Measurements from ENCODE around the gene TMOD2. TPM values are rescaled to one million over a fixed set of nuclear protein-coding genes. Genes with fewer than 3 reads are reported as not detected.
A peak's percentile ranks its signal among the peaks of the same experiment; 100 is the strongest.

TMOD2 gene
- total and polyA plus RNA-seq, 7 experiments from 2014 or later: 1.4 to 17.1 (median 10.7) TPM

GRCh38 chr15:51809457-51809856 is 58.1 kb downstream of the TMOD2 start:
- Mint-ChIP-seq H3K9me3 (peaks cover 0 to 3% (median 0%) of the 10 kb centered on the region in 11 donors), H3K4me3 (no peak overlapping the region), H3K36me3 (peaks cover 4 to 57% (median 25%) of the 10 kb centered on the region in 5 donors), H3K4me1 (peaks cover 0 to 2% (median 0%) of the 10 kb centered on the region in 7 donors), H3K27me3 (no peaks in the 10 kb centered on the region), H3K27ac (no peak overlapping the region)
- Histone ChIP-seq H3K9me3 (ENCODE audit: control insufficient read depth in 2 of 3, low read length in 3 of 3) (no peaks in the 10 kb centered on the region), H3K36me3 (ENCODE audit: control insufficient read depth in 2 of 3, insufficient read depth in 3 of 3, low read length in 3 of 3) (peaks cover 0 to 28% (median 0%) of the 10 kb centered on the region in 3 experiments), H3K27ac (ENCODE audit: low read depth, low read length) (no peak overlapping the region), H3K27me3 (ENCODE audit: control insufficient read depth in 2 of 2, insufficient read depth in 2 of 2, low read length in 2 of 2) (no peaks in the 10 kb centered on the region), H3K4me3 (ENCODE audit: low read length) (no peak overlapping the region), H3K4me1 (ENCODE audit: control insufficient read depth in 2 of 2, insufficient read depth in 2 of 2, low read length in 2 of 2) (no peaks in the 10 kb centered on the region)
- ATAC-seq: no peak
- DNase-seq: no peak
- ChIA-PET POLR2A (no interaction called here), CTCF (no interaction called here)
- intact Hi-C loops (cut with micrococcal nuclease): no loop called here

- Histone ChIP-seq H3K9me3 (ENCODE audit: control insufficient read depth in 2 of 3, low read length in 3 of 3) (no peaks in the 10 kb centered on the region), H3K4me1 (ENCODE audit: control insufficient read depth in 2 of 2, insufficient read depth in 2 of 2, low read length in 2 of 2) (no peaks in the 10 kb centered on the region), H3K27ac (ENCODE audit: low read depth, low read length) (no peak overlapping the region), H3K4me3 (ENCODE audit: low read length) (no peak overlapping the region), H3K36me3 (ENCODE audit: control insufficient read depth in 2 of 3, insufficient read depth in 3 of 3, low read length in 3 of 3) (peaks cover 0 to 11% (median 0%) of the 10 kb centered on the region in 3 experiments), H3K27me3 (ENCODE audit: control insufficient read depth in 2 of 2, insufficient read depth in 2 of 2, low read length in 2 of 2) (no peaks in the 10 kb centered on the region)
- DNase-seq (no peak), ATAC-seq (no peak)
- ChIA-PET POLR2A (no interaction called here), CTCF (no interaction called here)
- no peak overlapping the region for H3K27ac Mint-ChIP-seq
- H3K9me3 Mint-ChIP-seq: peaks cover 0 to 3% (median 0%) of the 10 kb centered on the region in 11 donors
- H3K4me1 Mint-ChIP-seq: peaks cover 0 to 2% (median 0%) of the 10 kb centered on the region in 7 donors
- H3K36me3 Mint-ChIP-seq: peaks cover 4 to 49% (median 17%) of the 10 kb centered on the region in 5 donors
- no peak overlapping the region for H3K4me3 Mint-ChIP-seq
- intact Hi-C loops (cut with micrococcal nuclease): no loop called here
- H3K27me3 Mint-ChIP-seq: no peaks in the 10 kb centered on the region
Measured at GRCh38 chr15:51812598-51812997, 61.2 kb downstream of the TMOD2 start.

DNA sequence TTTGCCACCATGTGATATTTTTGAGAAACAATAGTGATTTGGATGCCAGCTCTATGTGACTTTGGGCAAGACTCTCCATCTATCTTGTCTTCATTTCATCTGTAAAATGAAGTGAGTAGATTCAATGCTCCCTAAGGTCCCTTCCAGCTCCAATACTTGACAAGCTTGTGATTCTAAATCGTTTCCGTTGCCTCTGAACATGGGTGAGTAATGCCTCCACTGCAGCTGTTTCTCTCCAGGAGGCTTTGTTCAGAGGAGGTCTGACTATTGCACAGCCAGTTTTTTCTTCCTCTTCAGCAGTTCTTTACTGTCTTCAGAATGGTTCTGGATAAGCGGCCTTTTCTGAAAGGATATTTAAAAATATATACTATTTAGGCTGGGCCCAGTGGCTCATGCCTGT is 63.2 kb downstream of the TMOD2 start:
- peaks cover 0 to 2% (median 0%) of the 10 kb centered on the region in 7 donors for H3K4me1 Mint-ChIP-seq
- Histone ChIP-seq H3K4me1 (ENCODE audit: control insufficient read depth in 2 of 2, insufficient read depth in 2 of 2, low read length in 2 of 2) (no peaks in the 10 kb centered on the region), H3K4me3 (ENCODE audit: low read length) (no peak overlapping the region), H3K9me3 (ENCODE audit: control insufficient read depth in 2 of 3, low read length in 3 of 3) (no peaks in the 10 kb centered on the region), H3K36me3 (ENCODE audit: control insufficient read depth in 2 of 3, insufficient read depth in 3 of 3, low read length in 3 of 3) (peaks cover 0 to 10% (median 0%) of the 10 kb centered on the region in 3 experiments), H3K27ac (ENCODE audit: low read depth, low read length) (no peak overlapping the region), H3K27me3 (ENCODE audit: control insufficient read depth in 2 of 2, insufficient read depth in 2 of 2, low read length in 2 of 2) (no peaks in the 10 kb centered on the region)
- peaks cover 0 to 6% (median 3%) of the 10 kb centered on the region in 11 donors for H3K9me3 Mint-ChIP-seq
- intact Hi-C loops (cut with micrococcal nuclease): no loop called here
- ChIA-PET CTCF (interaction anchor here (0.9 kb wide), 1 partner anchor 166 kb away, joined by 3 read pairs; no protein-coding TSS in a partner anchor), POLR2A (no interaction called here)
- DNase-seq (no peak), ATAC-seq (no peak)
- no peak overlapping the region for H3K27ac Mint-ChIP-seq
- peaks cover 4 to 48% (median 24%) of the 10 kb centered on the region in 5 donors for H3K36me3 Mint-ChIP-seq
- H3K4me3 Mint-ChIP-seq: no peak overlapping the region
- H3K27me3 Mint-ChIP-seq: no peaks in the 10 kb centered on the region

DNA sequence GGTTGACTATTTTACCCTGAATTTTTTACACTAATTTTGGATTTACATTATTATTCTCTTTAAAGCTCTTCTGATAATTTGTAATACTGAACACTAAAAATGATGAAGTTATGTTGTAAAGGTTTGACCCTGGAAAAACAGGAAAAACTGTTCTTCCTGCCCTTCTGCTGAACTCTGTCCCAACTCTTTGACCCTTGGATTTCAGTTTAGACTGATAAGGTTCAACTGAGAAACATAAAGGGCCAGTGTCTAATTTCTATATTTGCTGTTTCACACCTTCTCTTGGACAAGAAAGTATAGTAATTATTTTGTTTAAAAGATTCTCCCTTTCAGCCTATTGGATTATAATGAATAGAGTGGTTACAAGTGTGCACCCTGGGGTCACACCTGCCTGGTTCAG is 65.2 kb downstream of the TMOD2 start:
- Histone ChIP-seq H3K27ac (ENCODE audit: low read depth, low read length) (no peak overlapping the region), H3K4me3 (ENCODE audit: low read length) (no peak overlapping the region), H3K27me3 (ENCODE audit: control insufficient read depth in 2 of 2, insufficient read depth in 2 of 2, low read length in 2 of 2) (no peaks in the 10 kb centered on the region), H3K9me3 (ENCODE audit: control insufficient read depth in 2 of 3, low read length in 3 of 3) (peaks cover 0 to 9% (median 0%) of the 10 kb centered on the region in 3 experiments), H3K4me1 (ENCODE audit: control insufficient read depth in 2 of 2, insufficient read depth in 2 of 2, low read length in 2 of 2) (no peaks in the 10 kb centered on the region), H3K36me3 (ENCODE audit: control insufficient read depth in 2 of 3, insufficient read depth in 3 of 3, low read length in 3 of 3) (peaks cover 0 to 6% (median 0%) of the 10 kb centered on the region in 3 experiments)
- ChIA-PET POLR2A (no interaction called here), CTCF (no interaction called here)
- H3K27ac Mint-ChIP-seq: peak overlapping the region in 1 of 9 donors; percentile 0
- H3K9me3 Mint-ChIP-seq: peaks cover 0 to 25% (median 15%) of the 10 kb centered on the region in 11 donors
- ATAC-seq (no peak), DNase-seq (no peak)
- H3K4me3 Mint-ChIP-seq: no peak overlapping the region
- H3K36me3 Mint-ChIP-seq: peaks cover 9 to 49% (median 34%) of the 10 kb centered on the region in 5 donors
- peaks cover 0 to 2% (median 0%) of the 10 kb centered on the region in 7 donors for H3K4me1 Mint-ChIP-seq
- intact Hi-C loops (cut with micrococcal nuclease): no loop called here
- H3K27me3 Mint-ChIP-seq: peaks cover 0 to 6% (median 0%) of the 10 kb centered on the region in 5 donors

DNA sequence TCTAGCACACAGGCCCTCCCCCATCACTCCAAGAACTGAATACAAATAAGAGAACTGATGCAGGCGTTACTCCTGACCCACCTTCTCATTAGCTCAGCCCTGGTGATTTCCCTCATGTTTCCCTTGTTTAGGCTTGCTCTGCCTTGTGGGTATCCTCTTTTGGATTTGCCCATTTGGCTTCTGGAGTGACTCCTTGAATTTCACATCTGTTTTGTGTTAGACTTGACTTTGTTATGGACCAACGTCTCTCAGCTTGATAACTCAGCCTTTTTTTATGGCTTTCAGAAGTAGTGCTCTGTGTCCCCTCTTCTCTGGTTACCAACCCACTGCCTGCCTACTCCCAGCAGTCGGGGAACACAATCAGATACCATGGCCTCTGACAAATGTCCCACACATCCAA is 66.8 kb downstream of the TMOD2 start:
- Histone ChIP-seq H3K27me3 (ENCODE audit: control insufficient read depth in 2 of 2, insufficient read depth in 2 of 2, low read length in 2 of 2) (no peaks in the 10 kb centered on the region), H3K36me3 (ENCODE audit: control insufficient read depth in 2 of 3, insufficient read depth in 3 of 3, low read length in 3 of 3) (peaks cover 0 to 4% (median 0%) of the 10 kb centered on the region in 3 experiments), H3K9me3 (ENCODE audit: control insufficient read depth in 2 of 3, low read length in 3 of 3) (peaks cover 0 to 11% (median 0%) of the 10 kb centered on the region in 3 experiments), H3K4me1 (ENCODE audit: control insufficient read depth in 2 of 2, insufficient read depth in 2 of 2, low read length in 2 of 2) (no peaks in the 10 kb centered on the region), H3K4me3 (ENCODE audit: low read length) (no peak overlapping the region), H3K27ac (ENCODE audit: low read depth, low read length) (no peak overlapping the region)
- CTCF ChIA-PET: no interaction called here
- Mint-ChIP-seq H3K27ac (no peak overlapping the region), H3K27me3 (peaks cover 0 to 6% (median 0%) of the 10 kb centered on the region in 5 donors), H3K4me3 (no peak overlapping the region), H3K36me3 (peaks cover 10 to 43% (median 27%) of the 10 kb centered on the region in 5 donors), H3K9me3 (peaks cover 0 to 32% (median 19%) of the 10 kb centered on the region in 11 donors), H3K4me1 (peaks cover 0 to 2% (median 0%) of the 10 kb centered on the region in 7 donors)
- POLR2A ChIA-PET: no interaction called here
- DNase-seq (no peak), ATAC-seq (no peak)
- intact Hi-C loops (cut with micrococcal nuclease): no loop called here

- Histone ChIP-seq H3K27me3 (ENCODE audit: control insufficient read depth in 2 of 2, insufficient read depth in 2 of 2, low read length in 2 of 2) (no peaks in the 10 kb centered on the region), H3K9me3 (ENCODE audit: control insufficient read depth in 2 of 3, low read length in 3 of 3) (peaks cover 0 to 11% (median 0%) of the 10 kb centered on the region in 3 experiments), H3K4me3 (ENCODE audit: low read length) (no peak overlapping the region), H3K27ac (ENCODE audit: low read depth, low read length) (no peak overlapping the region), H3K36me3 (ENCODE audit: control insufficient read depth in 2 of 3, insufficient read depth in 3 of 3, low read length in 3 of 3) (peaks cover 0 to 4% (median 0%) of the 10 kb centered on the region in 3 experiments), H3K4me1 (ENCODE audit: control insufficient read depth in 2 of 2, insufficient read depth in 2 of 2, low read length in 2 of 2) (peaks cover 2 to 4% of the 10 kb centered on the region in 2 donors)
- Mint-ChIP-seq H3K9me3 (peaks cover 0 to 18% (median 7%) of the 10 kb centered on the region in 11 donors), H3K4me1 (peaks cover 1 to 12% (median 4%) of the 10 kb centered on the region in 7 donors), H3K27ac (no peak overlapping the region), H3K36me3 (peaks cover 6 to 7% (median 6%) of the 10 kb centered on the region in 5 donors), H3K4me3 (no peak overlapping the region), H3K27me3 (peaks cover 0 to 15% (median 0%) of the 10 kb centered on the region in 5 donors)
- POLR2A ChIA-PET: no interaction called here
- ATAC-seq (no peak), DNase-seq (no peak)
- intact Hi-C loops (cut with micrococcal nuclease): loop anchor here (5.0 to 10.0 kb wide), 4 partner anchors 88 to 702 kb away; partner anchors contain the start of genes LYSMD2 (in 2 of the 2), LEO1 (in 1 of the 2) and MYO5A (in 1 of the 2)
- CTCF ChIA-PET: no interaction called here
Measured at GRCh38 chr15:51825698-51826097, 74.3 kb downstream of the TMOD2 start.

Measured in naive thymus-derived CD4-positive, alpha-beta T cell (primary cell).